Endothelial cell of umbilical vein (primary cell): ENCODE results near the gene DLG1.

Experiments
- CTCF ChIP-seq, 2 donors: IDR thresholded peaks; 1 replicate in 1 of 2; 2 replicates in 1 of 2; pipeline ENCODE4 v1.5.1; 2011; ENCODE audit warnings: low read length in 2 of 2, mild to moderate bottlenecking in 2 of 2, moderate library complexity in 2 of 2, control low read depth in 1 of 2, inconsistent platforms in 1 of 2, low read depth in 1 of 2; ENCODE audit not compliant: insufficient read depth in 1 of 2; ENCODE audit errors: extremely low read depth in 1 of 2
- EZH2 ChIP-seq: IDR thresholded peaks from 2 replicates; pipeline ENCODE4 v1.6.1; 2012; ENCODE audit warnings: borderline replicate concordance, low read depth, mild to moderate bottlenecking, moderate library complexity, low read length, inconsistent platforms; ENCODE audit not compliant: severe bottlenecking
- FOS ChIP-seq: IDR thresholded peaks from 2 replicates; pipeline ENCODE4 v1.6.1; 2011; ENCODE audit warnings: mild to moderate bottlenecking, low read length, moderate library complexity, borderline replicate concordance; ENCODE audit not compliant: insufficient read depth
- JUN ChIP-seq: IDR thresholded peaks from 2 replicates; pipeline ENCODE4 v1.6.1; 2011; ENCODE audit warnings: borderline replicate concordance, low read depth; ENCODE audit not compliant: insufficient read length, insufficient read depth
- MAX ChIP-seq: IDR thresholded peaks from 2 replicates; pipeline ENCODE4 v1.6.1; 2011; ENCODE audit not compliant: insufficient read depth, insufficient read length
- MYC ChIP-seq: IDR thresholded peaks from one replicate; pipeline ENCODE4 v1.6.1; 2011; ENCODE audit warnings: mild to moderate bottlenecking, low read depth, low read length
- POLR2A ChIP-seq: IDR thresholded peaks from 2 replicates; pipeline ENCODE4 v1.6.1; 2012; ENCODE audit warnings: low read depth, mild to moderate bottlenecking, control low read depth, low read length
- POLR2AphosphoS5 ChIP-seq: IDR thresholded peaks from 2 replicates; pipeline ENCODE4 v1.6.1; 2012; ENCODE audit warnings: low read depth, mild to moderate bottlenecking, control low read depth, low read length, moderate library complexity; ENCODE audit not compliant: insufficient read depth

GRCh38 chr3:197064771-197065170 is 233.6 kb downstream of the DLG1 start:
- TF ChIP-seq JUN (no peak), CTCF (IDR thresholded peaks at IDR 0.05; ENCODE audit: extremely low read depth in 1 of 2, insufficient read depth in 1 of 2, low read depth in 1 of 2, low read length in 2 of 2) (no peak), EZH2 (no peak), POLR2AphosphoS5 (no peak), POLR2A (no peak), MYC (no peak), MAX (no peak), FOS (no peak)
